Measurements from ENCODE around the gene GFPT1.
A peak's percentile ranks its signal among the peaks of the same experiment; 100 is the strongest.

The GFPT1 gene

DNA sequence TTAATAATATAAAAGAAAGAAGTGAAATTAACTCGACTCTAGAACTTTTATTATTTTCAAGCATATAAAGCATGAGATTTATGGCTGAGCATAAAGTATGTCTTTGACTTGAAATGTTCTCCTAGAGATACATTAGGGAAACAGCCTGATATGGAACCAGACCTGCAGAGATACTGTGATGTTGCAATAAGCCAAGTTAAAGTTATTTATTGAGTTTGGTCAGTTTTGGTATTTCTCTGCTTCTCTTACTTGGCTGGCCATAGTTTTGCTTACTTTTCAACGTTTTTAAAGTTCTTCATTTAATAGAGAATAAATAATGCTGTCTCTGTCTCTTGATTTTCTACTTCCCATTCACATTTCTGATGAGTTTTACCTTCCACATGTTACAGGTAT is 76.0 kb downstream of the GFPT1 start:
- DNase-seq: no peak

DNA sequence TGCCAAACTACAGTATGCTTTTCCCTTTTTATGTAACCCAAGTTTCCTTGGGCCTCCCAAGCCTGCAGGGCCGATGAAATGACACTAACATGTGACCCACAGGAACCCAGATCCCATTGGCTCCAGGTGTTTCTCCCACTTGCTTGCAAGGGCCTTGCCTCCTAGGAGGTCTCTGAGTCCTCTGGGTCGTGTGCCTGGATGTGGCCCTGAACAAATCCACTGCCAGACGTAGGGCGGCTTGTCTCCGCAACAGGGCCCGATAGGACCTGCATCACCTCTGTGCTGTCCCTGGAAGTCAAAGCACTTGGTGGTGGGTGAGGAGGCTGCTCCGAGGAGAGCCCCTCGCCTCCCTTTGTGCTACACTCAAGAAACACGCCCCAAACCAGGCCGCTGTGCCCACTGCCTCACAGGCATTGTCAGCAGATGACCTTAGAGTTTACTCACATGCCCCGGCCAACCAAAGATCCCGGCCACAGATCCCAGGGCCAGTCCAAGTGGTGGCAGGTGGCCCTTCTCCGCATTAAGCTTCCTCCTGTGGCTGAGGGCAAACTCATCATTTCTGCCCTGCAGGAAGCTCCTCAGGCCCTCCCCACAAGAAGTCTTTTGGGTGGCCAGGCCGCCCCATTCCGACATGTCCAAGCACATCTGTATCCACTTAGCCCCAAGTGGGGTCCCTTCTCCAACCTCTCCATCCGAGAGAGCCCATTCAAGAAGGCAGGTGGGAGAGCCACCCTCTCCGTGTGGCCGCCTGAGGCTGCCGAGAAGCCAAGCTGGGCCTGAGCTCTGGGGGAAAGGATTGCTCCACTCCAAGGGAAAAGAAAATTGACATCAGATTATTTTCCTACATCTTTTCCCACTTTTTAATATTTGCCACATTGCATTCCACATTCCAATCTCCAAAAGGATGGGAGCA is 76.7 kb downstream of the GFPT1 start:
- no peak for DNase-seq

- no peak for DNase-seq
Measured at GRCh38 chr2:69309351-69310110, 77.5 kb downstream of the GFPT1 start.

- DNase-seq: no peak
Measured at GRCh38 chr2:69308338-69308737, 78.7 kb downstream of the GFPT1 start.

GRCh38 chr2:69307579-69308064 is 79.4 kb downstream of the GFPT1 start:
- no peak for DNase-seq

GRCh38 chr2:69306822-69307578 is 80.0 kb downstream of the GFPT1 start:
- peak; percentile 39 for DNase-seq

GRCh38 chr2:69306393-69306821 is 80.6 kb downstream of the GFPT1 start:
- DNase-seq: no peak

DNA sequence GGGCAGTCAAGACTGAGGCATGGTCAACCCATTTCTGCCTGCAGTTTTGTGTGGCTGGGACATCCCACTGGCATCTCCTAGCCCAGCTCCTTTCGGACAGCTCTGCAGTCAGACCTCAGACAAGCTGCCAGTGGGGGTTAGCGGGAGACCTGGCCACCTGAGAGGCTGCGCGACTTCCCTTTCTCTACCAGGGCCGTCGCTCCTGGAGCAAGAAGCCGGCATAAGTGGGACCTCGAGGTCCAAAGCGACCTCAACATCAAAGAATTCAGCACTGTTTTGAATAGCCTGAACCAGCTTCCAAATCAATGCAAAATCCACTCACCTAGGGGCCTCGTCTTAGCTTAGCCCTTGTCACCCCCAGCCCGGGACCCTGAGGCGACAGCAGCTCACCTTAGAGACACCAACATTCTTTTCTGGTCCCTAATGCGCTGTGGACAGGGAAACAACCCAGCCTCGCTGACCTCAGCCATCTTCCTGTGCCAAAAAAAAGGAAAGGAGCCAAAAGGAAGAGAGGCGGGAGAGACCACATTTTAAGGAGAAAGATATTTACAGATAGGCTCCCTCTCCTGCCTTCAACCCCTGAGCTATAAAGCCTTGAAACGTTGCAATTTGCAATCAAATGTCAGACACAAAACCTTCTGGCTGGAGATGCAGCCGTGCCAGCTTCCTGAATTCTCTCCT is 81.2 kb downstream of the GFPT1 start:
- no peak for DNase-seq

GRCh38 chr2:69305166-69305565 is 81.9 kb downstream of the GFPT1 start:
- no peak for DNase-seq

DNA sequence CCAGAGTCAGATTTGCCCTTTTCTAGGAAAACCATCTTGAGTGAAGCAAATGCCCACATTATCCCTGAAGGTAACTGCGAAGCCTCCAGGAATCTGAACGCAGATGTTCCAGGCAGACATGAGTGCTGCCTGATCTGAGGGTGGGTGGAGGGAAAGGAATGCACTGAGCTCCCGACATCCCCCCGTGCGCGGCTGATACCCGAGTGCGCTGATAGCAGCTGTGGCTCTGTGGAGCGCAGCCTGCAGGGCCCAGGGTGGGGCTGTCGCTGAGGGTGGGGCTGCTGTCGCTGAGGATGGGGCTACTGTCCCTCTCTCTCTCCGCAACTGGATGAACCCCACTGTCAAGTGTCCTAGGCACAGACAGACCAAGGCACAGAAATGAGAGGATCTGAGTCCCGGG is 82.4 kb downstream of the GFPT1 start:
- no peak for DNase-seq

DNA sequence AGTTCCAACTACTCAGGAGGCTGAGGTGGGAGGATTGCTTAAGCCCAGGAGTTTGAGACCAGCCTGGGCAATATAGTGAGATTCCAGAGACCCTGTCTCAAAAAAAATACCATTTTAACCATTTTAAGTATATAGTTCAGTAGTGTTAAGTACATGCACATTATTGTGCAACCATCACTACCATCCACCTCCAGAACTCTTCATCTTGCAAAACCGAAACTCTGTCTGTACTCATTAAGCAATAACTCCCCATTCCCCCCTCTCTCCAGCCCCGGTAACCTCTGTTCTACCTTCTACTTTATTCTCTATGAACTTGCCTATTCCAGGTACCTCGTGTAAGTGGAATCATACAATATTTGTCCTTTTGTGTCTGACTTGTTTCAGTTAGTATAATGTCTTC is 86.4 kb downstream of the GFPT1 start:
- DNase-seq: no peak

DNA sequence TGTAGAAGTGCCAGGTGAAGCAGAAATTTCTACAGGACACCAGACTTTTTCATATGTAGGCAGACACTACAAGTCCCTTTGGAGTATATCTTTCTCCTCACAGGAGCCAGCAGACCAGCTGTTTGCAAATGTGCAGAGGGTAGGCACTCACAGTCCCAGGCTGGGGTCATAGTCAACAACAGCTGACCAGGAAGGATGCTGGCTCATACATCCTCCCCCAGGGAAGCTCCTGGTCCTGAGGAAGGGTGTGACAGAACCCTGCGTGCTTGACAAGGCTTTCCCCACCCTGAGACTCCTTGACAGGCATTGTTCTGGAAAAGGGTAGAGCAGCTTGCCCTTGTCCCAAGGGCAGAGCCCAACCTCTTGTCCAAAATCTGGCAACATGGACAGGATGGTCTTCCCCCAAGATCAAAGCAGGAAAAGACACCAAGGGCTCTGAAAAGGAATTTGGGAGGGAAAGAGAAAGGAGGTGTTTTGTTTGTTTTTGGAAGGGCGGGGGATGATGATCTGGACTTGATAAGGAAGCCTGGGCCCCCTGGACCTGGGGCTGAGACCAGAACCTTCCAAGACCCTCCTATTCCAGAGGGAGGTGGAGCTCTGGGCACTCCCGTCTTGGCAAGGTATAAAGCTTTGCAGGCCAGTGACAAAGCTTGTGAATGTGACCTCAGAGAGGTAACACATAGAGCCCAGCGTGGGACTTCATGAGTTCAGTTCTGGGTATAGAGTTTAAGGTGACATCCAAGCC is 87.1 kb downstream of the GFPT1 start:
- no peak for DNase-seq

GRCh38 chr2:69298862-69299261 is 88.2 kb downstream of the GFPT1 start:
- no peak for DNase-seq

GRCh38 chr2:69298261-69298660 is 88.8 kb downstream of the GFPT1 start:
- DNase-seq: no peak

- no peak for DNase-seq
Measured at GRCh38 chr2:69297216-69297615, 89.8 kb downstream of the GFPT1 start.

GRCh38 chr2:69296421-69296820 is 90.6 kb downstream of the GFPT1 start:
- DNase-seq: no peak

- DNase-seq: no peak
Measured at GRCh38 chr2:69292256-69292655, 94.8 kb downstream of the GFPT1 start.

DNA sequence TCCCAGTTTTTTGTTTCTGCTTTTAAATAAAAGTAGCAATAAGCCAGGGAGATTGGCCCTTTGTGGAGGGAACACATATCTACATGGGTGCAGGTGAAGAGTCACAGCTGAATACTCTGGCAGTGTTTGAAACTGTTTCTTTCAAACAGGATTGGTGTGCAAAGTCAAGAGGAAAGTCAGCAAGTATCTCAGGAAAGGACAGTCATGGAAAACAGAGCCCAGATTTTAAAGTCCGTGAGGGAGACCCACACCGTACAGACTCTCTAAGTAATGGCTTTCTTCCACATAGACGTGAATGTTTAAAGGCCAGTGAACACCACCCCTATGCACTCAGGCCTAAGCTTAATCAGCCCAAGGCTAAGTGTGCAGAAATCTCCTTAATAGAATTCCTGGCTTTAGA is 95.3 kb downstream of the GFPT1 start:
- no peak for DNase-seq

- no peak for DNase-seq
Measured at GRCh38 chr2:69291004-69291650, 95.9 kb downstream of the GFPT1 start.

DNA sequence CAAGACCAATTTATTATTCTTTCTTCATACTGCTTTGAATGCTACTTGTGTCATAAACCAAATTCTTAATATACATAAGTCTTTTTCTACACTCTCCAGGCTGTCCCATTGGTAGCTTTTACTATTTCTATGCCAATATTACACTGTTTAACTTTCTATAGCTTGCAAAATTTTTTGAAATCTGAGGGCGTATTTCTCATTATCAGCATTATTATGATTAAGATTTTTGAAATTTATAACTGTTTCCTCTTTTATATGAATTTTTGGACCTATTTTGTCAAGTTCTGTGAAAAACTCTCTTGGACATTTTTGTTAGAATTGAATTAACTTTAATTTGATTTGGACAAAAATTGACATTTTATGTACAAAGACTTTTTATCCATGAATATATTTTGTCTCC is 98.6 kb downstream of the GFPT1 start:
- no peak for DNase-seq

DNA sequence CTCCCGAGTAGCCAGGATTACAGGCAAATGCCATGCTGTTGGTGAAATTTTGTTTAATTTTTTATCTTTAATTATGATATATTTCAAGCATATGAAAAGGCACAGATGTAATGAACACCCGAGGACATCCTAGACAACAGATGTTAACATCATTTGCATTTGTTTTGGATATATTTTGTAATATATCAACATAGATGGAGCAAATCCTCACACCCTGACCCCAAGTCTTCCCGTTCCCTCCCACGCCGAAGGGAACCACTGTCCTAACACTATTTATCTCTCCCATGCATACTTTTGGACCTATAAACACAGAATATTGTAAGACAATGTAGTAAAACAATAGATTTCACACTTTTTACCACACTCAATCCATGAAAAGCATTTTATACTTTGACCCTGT is 99.5 kb downstream of the GFPT1 start:
- DNase-seq: no peak
